IMR-90 (cell line): ENCODE data around the gene OR10D3. TPM values are rescaled to one million over a fixed set of nuclear protein-coding genes. Genes with fewer than 3 reads are reported as not detected.

Experiments used
- ATAC-seq: fragments of 200-7000 bp; cut with Tn5 transposase; 2 replicates; pipeline ENCODE4 v1.9.1; 2020; ENCODE audit warnings: low read depth, mild to moderate bottlenecking, moderate library complexity
- BruUV-seq: library from RNA; stranded (reverse); fragments of 400-500 nt; replicated peaks from 2 replicates; lab custom pipeline; 2021; lab: Mats Ljungman, UMichigan
- CTCF ChIA-PET: fragments of 300-600 bp; formaldehyde crosslinking; extraction: SDS; loops from one replicate; lab custom pipeline; 2021; ENCODE audit warnings: antibody characterized with exemption; lab: Yijun Ruan, JAX
- POLR2A ChIA-PET: fragments of 300-600 bp; sonication (Branson Sonifier 250); formaldehyde crosslinking; loops from one replicate; lab custom pipeline; 2022; ENCODE audit warnings: antibody characterized with exemption; ENCODE audit not compliant: unreplicated experiment; lab: Charles Lee
- DNase-seq: peaks from one replicate; pipeline ENCODE4 v3.0.0; 2013
- H2AFZ ChIP-seq: replicated peaks from 2 replicates; pipeline ENCODE3; 2013; ENCODE audit warnings: low read length, mild to moderate bottlenecking; ENCODE audit not compliant: poor library complexity
- H2AK5ac ChIP-seq: 2 replicates; pipeline ENCODE4 v1.6.1; 2013; ENCODE audit warnings: low read depth, low read length, inconsistent platforms
- H2AK9ac ChIP-seq: replicated peaks from 2 replicates; pipeline ENCODE3; 2013; ENCODE audit warnings: mild to moderate bottlenecking, low read depth, low read length, moderate library complexity; ENCODE audit not compliant: poor library complexity
- H2BK120ac ChIP-seq: 2 replicates; pipeline ENCODE4 v1.6.1; 2013; ENCODE audit warnings: low read depth, low read length, inconsistent platforms
- H2BK15ac ChIP-seq: 3 replicates; pipeline ENCODE4 v1.6.1; 2013; ENCODE audit warnings: low read depth, low read length, inconsistent platforms
- H2BK20ac ChIP-seq: 2 replicates; pipeline ENCODE4 v1.6.1; 2013; ENCODE audit warnings: low read depth, mild to moderate bottlenecking, inconsistent platforms, low read length, moderate library complexity
- H2BK5ac ChIP-seq: 2 replicates; pipeline ENCODE4 v1.6.1; 2013; ENCODE audit warnings: mild to moderate bottlenecking, low read depth, low read length, inconsistent platforms; ENCODE audit not compliant: poor library complexity, severe bottlenecking
- H3K14ac ChIP-seq: replicated peaks from 2 replicates; pipeline ENCODE4 v1.6.1; 2013; ENCODE audit warnings: low read depth, low read length, inconsistent platforms
- H3K18ac ChIP-seq: 2 replicates; pipeline ENCODE4 v1.6.1; 2013; ENCODE audit warnings: low read depth, low read length, control low read depth
- H3K23ac ChIP-seq: 2 replicates; pipeline ENCODE4 v1.6.1; 2013; ENCODE audit warnings: low read depth, low read length, inconsistent platforms
- H3K27ac ChIP-seq: 2 replicates; pipeline ENCODE4 v1.5.1; 2013; ENCODE audit warnings: mild to moderate bottlenecking, control low read depth, low read length; ENCODE audit not compliant: insufficient read depth
- H3K27me3 ChIP-seq: 2 replicates; pipeline ENCODE4 v1.6.1; 2013; ENCODE audit warnings: low read length; ENCODE audit not compliant: control insufficient read depth, insufficient read depth
- H3K36me3 ChIP-seq: 2 replicates; pipeline ENCODE4 v1.6.1; 2013; ENCODE audit warnings: low read length, mixed read lengths; ENCODE audit not compliant: control insufficient read depth, insufficient read depth
- H3K4ac ChIP-seq: 2 replicates; pipeline ENCODE4 v1.6.1; 2013; ENCODE audit warnings: low read depth, low read length, inconsistent platforms
- H3K4me1 ChIP-seq: 2 replicates; pipeline ENCODE4 v1.6.1; 2013; ENCODE audit warnings: low read length, mixed read lengths; ENCODE audit not compliant: control insufficient read depth, insufficient read depth
- H3K4me2 ChIP-seq: 2 replicates; pipeline ENCODE4 v1.6.1; 2013; ENCODE audit warnings: low read depth, mild to moderate bottlenecking, control low read depth, low read length, moderate library complexity
- H3K4me3 ChIP-seq: 2 replicates; pipeline ENCODE4 v1.5.1; 2013; ENCODE audit warnings: low read depth, mild to moderate bottlenecking, control low read depth, low read length, moderate library complexity; ENCODE audit not compliant: insufficient read depth
- H3K56ac ChIP-seq: 2 replicates; pipeline ENCODE4 v1.6.1; 2013; ENCODE audit warnings: low read length, inconsistent platforms; ENCODE audit not compliant: insufficient read depth; ENCODE audit errors: extremely low read depth
- H3K79me1 ChIP-seq, 2 experiments: 2 replicates each; pipeline ENCODE4 v1.6.1; 2013; ENCODE audit warnings: low read length in 2 of 2, inconsistent platforms in 1 of 2, low read depth in 1 of 2
- H3K9ac ChIP-seq: 2 replicates; pipeline ENCODE4 v1.6.1; 2013; ENCODE audit warnings: low read depth, low read length, control low read depth
- H3K9me1 ChIP-seq: 2 replicates; pipeline ENCODE4 v1.6.1; 2013; ENCODE audit warnings: low read length, inconsistent platforms; ENCODE audit not compliant: insufficient read depth
- H3K9me3 ChIP-seq: 2 replicates; pipeline ENCODE4 v1.6.1; 2013; ENCODE audit warnings: low read length; ENCODE audit not compliant: control insufficient read depth, insufficient read depth
- H4K20me1 ChIP-seq: 2 replicates; pipeline ENCODE4 v1.6.1; 2013; ENCODE audit warnings: low read length, inconsistent platforms; ENCODE audit not compliant: insufficient read depth
- H4K5ac ChIP-seq: 2 replicates; pipeline ENCODE4 v1.6.1; 2013; ENCODE audit warnings: mild to moderate bottlenecking, low read depth, low read length, control low read depth
- H4K8ac ChIP-seq, 2 experiments: 2 replicates each; pipeline ENCODE4 v1.6.1; 2013; ENCODE audit warnings: low read depth in 2 of 2, low read length in 2 of 2, control low read depth in 1 of 2, inconsistent platforms in 1 of 2
- H4K91ac ChIP-seq: 2 replicates; pipeline ENCODE4 v1.6.1; 2013; ENCODE audit warnings: low read depth, low read length, inconsistent platforms; ENCODE audit not compliant: insufficient read depth
- BHLHE40 ChIP-seq: fragments of 150-350 bp; IDR thresholded peaks from 2 replicates; pipeline ENCODE4 v1.6.1; 2016; ENCODE audit warnings: mild to moderate bottlenecking, low read depth, low read length
- CEBPB ChIP-seq: IDR thresholded peaks from 2 replicates; pipeline ENCODE4 v1.6.1; 2012; ENCODE audit warnings: low read depth, low read length, improper control_type of control experiment
- CHD1 ChIP-seq: IDR thresholded peaks from 2 replicates; pipeline ENCODE4 v1.6.1; 2012; ENCODE audit warnings: low read depth, low read length, improper control_type of control experiment
- CTCF ChIP-seq: conservative IDR thresholded peaks from 2 replicates; pipeline ENCODE4 v1.5.1; 2012; ENCODE audit warnings: mild to moderate bottlenecking, low read depth, low read length, improper control_type of control experiment
- ELK1 ChIP-seq: fragments of 150-350 bp; IDR thresholded peaks from 2 replicates; pipeline ENCODE4 v1.6.1; 2016; ENCODE audit warnings: low read depth, mild to moderate bottlenecking, low read length, moderate library complexity, borderline replicate concordance
- FOS ChIP-seq: fragments of 150-350 bp; IDR thresholded peaks from 2 replicates; pipeline ENCODE4 v1.6.1; 2016; ENCODE audit warnings: low read depth, low read length
- MAZ ChIP-seq: IDR thresholded peaks from 2 replicates; pipeline ENCODE4 v1.6.1; 2012; ENCODE audit warnings: low read depth, mild to moderate bottlenecking, low read length, improper control_type of control experiment, moderate library complexity, borderline replicate concordance
- MXI1 ChIP-seq: IDR thresholded peaks from 2 replicates; pipeline ENCODE4 v1.6.1; 2012; ENCODE audit warnings: low read depth, mild to moderate bottlenecking, low read length, moderate library complexity, borderline replicate concordance
- NFE2L2 ChIP-seq: fragments of 150-350 bp; IDR thresholded peaks from 2 replicates; pipeline ENCODE4 v1.6.1; 2016; ENCODE audit warnings: low read depth, mild to moderate bottlenecking, low read length
- POLR2A ChIP-seq: IDR thresholded peaks from 2 replicates; pipeline ENCODE4 v1.6.1; 2012; ENCODE audit warnings: mild to moderate bottlenecking, low read depth, low read length
- RAD21 ChIP-seq: IDR thresholded peaks from 2 replicates; pipeline ENCODE4 v1.6.1; 2012; ENCODE audit warnings: low read length, improper control_type of control experiment
- RCOR1 ChIP-seq: IDR thresholded peaks from 2 replicates; pipeline ENCODE4 v1.6.1; 2012; ENCODE audit warnings: mild to moderate bottlenecking, low read length, improper control_type of control experiment; ENCODE audit not compliant: insufficient replicate concordance
- RFX5 ChIP-seq: IDR thresholded peaks from 2 replicates; pipeline ENCODE4 v1.8.0; 2012; ENCODE audit warnings: low read depth, mild to moderate bottlenecking, low read length, moderate library complexity
- USF2 ChIP-seq: fragments of 150-350 bp; IDR thresholded peaks from 2 replicates; pipeline ENCODE4 v1.6.1; 2017; ENCODE audit warnings: mild to moderate bottlenecking, antibody characterized with exemption, low read length, low read depth
- WGBS, 2 experiments: methylation state at CpG; one replicate each; pipeline versions ENCODE4 v1.1.5 to v1.1.7; 2013; ENCODE audit warnings: missing lambda C conversion rate in 2 of 2; ENCODE audit not compliant: insufficient read length in 1 of 2; ENCODE audit errors: extremely low coverage in 2 of 2; 5-methylcytosine and 5-hydroxymethylcytosine counted together
- dilution Hi-C: fragments of 300-500 bp; cut with HindIII; formaldehyde crosslinking; loops from one replicate; pipeline ENCODE4 v1.14.3; 2018; ENCODE audit warnings: low sequenced_read_pairs; ENCODE audit not compliant: unreplicated experiment
- in situ Hi-C: fragments of 300-500 bp; cut with MboI; formaldehyde crosslinking; loops from 3 replicates; pipeline ENCODE4 v1.14.3; 2019; ENCODE audit warnings: low sequenced_read_pairs, inconsistent platforms, mixed read lengths
- intact Hi-C: fragments of 100-400 bp; cut with micrococcal nuclease; formaldehyde crosslinking; loops from 2 replicates; pipeline ENCODE4 v1.10.0; 2022
- polyA plus RNA-seq, 3 experiments: library from polyadenylated mRNA; depleted of rRNA; stranded (reverse); fragments of >200 nt; gene quantifications; 2 replicates each; pipeline ENCODE4 v1.2.3, GENCODE V29; 2012; ENCODE audit warnings: low replicate concordance in 1 of 3
- total RNA-seq: library from RNA; depleted of rRNA; stranded (reverse); fragments of >200 nt; gene quantifications from 2 replicates; pipeline ENCODE4 v1.2.3, GENCODE V29; 2012

Gene OR10D3
- total and polyA plus RNA-seq, 2 of the 4 experiments (the other 2 are of a cell fraction) = not detected

- Histone ChIP-seq H2BK5ac (no peak overlapping the region), H3K14ac (no peak overlapping the region), H4K91ac (no peak overlapping the region), H3K23ac (no peak overlapping the region), H2BK15ac (no peak overlapping the region), H3K4ac (no peak overlapping the region), H3K9me3 (no peaks in the 10 kb centered on the region), H3K56ac (no peak overlapping the region), H3K36me3 (no peaks in the 10 kb centered on the region), H3K9me1 (no peaks in the 10 kb centered on the region), H4K5ac (no peak overlapping the region), H2BK120ac (no peak overlapping the region), H3K4me3 (no peak overlapping the region), H3K79me1 (no peaks in the 10 kb centered on the region), H3K27ac (no peak overlapping the region), H3K18ac (no peak overlapping the region), H4K8ac (no peak overlapping the region), H2AK9ac (no peak overlapping the region), H2AFZ (no peak overlapping the region), H4K20me1 (no peaks in the 10 kb centered on the region), H3K4me1 (no peaks in the 10 kb centered on the region), H3K9ac (no peak overlapping the region), H2AK5ac (no peak overlapping the region), H2BK20ac (no peak overlapping the region), H3K4me2 (no peak overlapping the region), H3K27me3 (peaks cover 3% of the 10 kb centered on the region)
- ATAC-seq (no peak), DNase-seq (peak; percentile 1)
- intact Hi-C loops (loop anchor here (1.0 kb wide), 1 partner anchor 123 kb away; no protein-coding TSS in a partner anchor), in situ Hi-C loops (loop anchor here (5.0 kb wide), 1 partner anchor 122 kb away; no protein-coding TSS in a partner anchor), dilution Hi-C loops (no loop called here)
- no TSS peak for BruUV-seq
- WGBS, 2 experiments = no CpG with 5 or more reads among the region's 6 CpGs
- ChIA-PET CTCF (interaction anchor here (0.8 to 1.1 kb wide), 3 partner anchors 19 to 126 kb away, joined by 3 to 4 read pairs (median 4); no protein-coding TSS in a partner anchor), POLR2A (no interaction called here)
- TF ChIP-seq RFX5 (no peak), CHD1 (no peak), CTCF (no peak), FOS (no peak), RAD21 (no peak), MAZ (no peak), ELK1 (no peak), NFE2L2 (no peak), RCOR1 (no peak), BHLHE40 (no peak), POLR2A (no peak), MXI1 (no peak), CEBPB (no peak), USF2 (no peak)
Observed at GRCh38 chr11:124194293-124195188, 11.4 kb downstream of the OR10D3 start.
